Activated B cell treated with CpG ODN at 0.5 μM for 24 hours (primary cell): Measurements from ENCODE around the gene ECT2. TPM values are rescaled to one million over a fixed set of nuclear protein-coding genes. Genes with fewer than 3 reads are reported as not detected.
"Not testable (repeated sequence)": the region's sequence is repeated elsewhere in the genome, so short reads cannot be mapped to it uniquely, and the experiment has no call there.

Experiments used
- ATAC-seq: fragments of 200-7000 bp; cut with Tn5 transposase; one replicate; pipeline ENCODE4 v1.10.0; 2021; ENCODE audit warnings: low read depth, mild to moderate bottlenecking, moderate library complexity
- CTCF ChIA-PET: fragments of 350-600 bp; sonication (Branson Sonifier 250); formaldehyde crosslinking; loops from one replicate; lab custom pipeline; 2021; ENCODE audit warnings: antibody characterized with exemption; lab: Charles Lee
- POLR2A ChIA-PET: fragments of 350-600 bp; sonication (Branson Sonifier 250); formaldehyde crosslinking; loops from one replicate; lab custom pipeline; 2021; ENCODE audit warnings: antibody characterized with exemption; lab: Charles Lee
- DNase-seq: peaks from one replicate; pipeline ENCODE4 v3.0.0; 2022
- H3K27ac Mint-ChIP-seq: one replicate; pipeline ENCODE4 v1.8.0; 2020; ENCODE audit warnings: mixed read lengths
- H3K27me3 Mint-ChIP-seq: one replicate; pipeline ENCODE4 v1.8.0; 2021; ENCODE audit warnings: mixed read lengths
- H3K36me3 Mint-ChIP-seq: one replicate; pipeline ENCODE4 v1.8.0; 2021; ENCODE audit warnings: low read depth, mixed read lengths
- H3K4me1 Mint-ChIP-seq: one replicate; pipeline ENCODE4 v1.8.0; 2021; ENCODE audit warnings: mixed read lengths
- H3K4me3 Mint-ChIP-seq: one replicate; pipeline ENCODE4 v1.8.0; 2020; ENCODE audit warnings: mild to moderate bottlenecking, mixed read lengths
- H3K9me3 Mint-ChIP-seq: one replicate; pipeline ENCODE4 v1.8.0; 2020; ENCODE audit warnings: mixed read lengths
- CTCF ChIP-seq: fragments of 200-600 bp; IDR thresholded peaks from one replicate; pipeline ENCODE4 v1.8.0; 2022; ENCODE audit warnings: antibody characterized with exemption, mild to moderate bottlenecking
- intact Hi-C: fragments of 100-400 bp; cut with micrococcal nuclease; formaldehyde crosslinking; loops from one replicate; pipeline ENCODE4 v1.15.1; 2024
- total RNA-seq: library from RNA; stranded (reverse); gene quantifications from 2 replicates; pipeline ENCODE4 v1.2.3, GENCODE V29; 2022

ECT2 gene
- total RNA-seq, 1 donor from 2014 or later, result 6.3 TPM

GRCh38 chr3:172816281-172816680 is 65.8 kb downstream of the ECT2 start:
- no peak for ATAC-seq
- POLR2A ChIA-PET, result no interaction called here

GRCh38 chr3:172816968-172817367 is 66.4 kb downstream of the ECT2 start:
- Mint-ChIP-seq H3K27me3 (no peaks in the 10 kb centered on the region), H3K4me3 (no peak overlapping the region), H3K36me3 (no peaks in the 10 kb centered on the region), H3K4me1 (no peaks in the 10 kb centered on the region), H3K27ac (no peak overlapping the region), H3K9me3 (no peaks in the 10 kb centered on the region)
- no peak for ATAC-seq
- ChIA-PET POLR2A (no interaction called here), CTCF (no interaction called here)
- intact Hi-C loops, result no loop called here
- TF ChIP-seq CTCF, result no peak
- DNase-seq, result no peak

More at GRCh38 chr3:172816281-172816680, 65.8 kb downstream of the ECT2 start:
- H3K4me3 Mint-ChIP-seq, result no peak overlapping the region
- CTCF ChIA-PET, result no interaction called here
- no peak overlapping the region for H3K27ac Mint-ChIP-seq
- no peaks in the 10 kb centered on the region for H3K4me1 Mint-ChIP-seq
- TF ChIP-seq CTCF, result no peak
- intact Hi-C loops, result no loop called here
- no peaks in the 10 kb centered on the region for H3K9me3 Mint-ChIP-seq
- H3K27me3 Mint-ChIP-seq, result no peaks in the 10 kb centered on the region
- H3K36me3 Mint-ChIP-seq, result no peaks in the 10 kb centered on the region
- DNase-seq, result no peak

GRCh38 chr3:172820492-172820891 is 70.0 kb downstream of the ECT2 start:
- ATAC-seq (no peak), DNase-seq (no peak)
- Mint-ChIP-seq H3K4me1 (no peaks in the 10 kb centered on the region), H3K4me3 (no peak overlapping the region), H3K27ac (no peak overlapping the region), H3K36me3 (no peaks in the 10 kb centered on the region), H3K27me3 (no peaks in the 10 kb centered on the region), H3K9me3 (peaks cover 6% of the 10 kb centered on the region)
- TF ChIP-seq CTCF, result no peak
- ChIA-PET CTCF (no interaction called here), POLR2A (no interaction called here)
- intact Hi-C loops, result no loop called here

GRCh38 chr3:172824229-172824628 is 73.7 kb downstream of the ECT2 start:
- Mint-ChIP-seq H3K9me3 (peaks cover 8% of the 10 kb centered on the region), H3K27ac (no peak overlapping the region), H3K4me3 (no peak overlapping the region), H3K27me3 (no peaks in the 10 kb centered on the region), H3K4me1 (no peaks in the 10 kb centered on the region), H3K36me3 (no peaks in the 10 kb centered on the region)
- DNase-seq (no peak), ATAC-seq (no peak)
- TF ChIP-seq CTCF, result no peak
- intact Hi-C loops, result no loop called here
- ChIA-PET POLR2A (no interaction called here), CTCF (no interaction called here)

- H3K27ac Mint-ChIP-seq, DNase-seq, ATAC-seq, intact Hi-C loops, H3K36me3 Mint-ChIP-seq, H3K4me1 Mint-ChIP-seq, H3K4me3 Mint-ChIP-seq, H3K27me3 Mint-ChIP-seq, POLR2A ChIA-PET, H3K9me3 Mint-ChIP-seq: not testable (repeated sequence)
- CTCF ChIA-PET, result interaction anchor here (1.0 kb wide), 1 partner anchor 9 kb away, joined by 3 read pairs; no protein-coding TSS in a partner anchor
Measured at GRCh38 chr3:172827231-172827630, 76.7 kb downstream of the ECT2 start.

- H3K4me3 Mint-ChIP-seq, result no peak overlapping the region
- no peak for ATAC-seq
- H3K4me1 Mint-ChIP-seq, result no peaks in the 10 kb centered on the region
- H3K27ac Mint-ChIP-seq, result no peak overlapping the region
- H3K36me3 Mint-ChIP-seq, result no peaks in the 10 kb centered on the region
- TF ChIP-seq CTCF, result no peak
- H3K27me3 Mint-ChIP-seq, result no peaks in the 10 kb centered on the region
- ChIA-PET CTCF (no interaction called here), POLR2A (no interaction called here)
- no peak for DNase-seq
- no peaks in the 10 kb centered on the region for H3K9me3 Mint-ChIP-seq
- intact Hi-C loops, result no loop called here
Measured at GRCh38 chr3:172832983-172833382, 82.5 kb downstream of the ECT2 start.
